ENCODE measurements around the gene FOXN4.

Gene FOXN4

DNA sequence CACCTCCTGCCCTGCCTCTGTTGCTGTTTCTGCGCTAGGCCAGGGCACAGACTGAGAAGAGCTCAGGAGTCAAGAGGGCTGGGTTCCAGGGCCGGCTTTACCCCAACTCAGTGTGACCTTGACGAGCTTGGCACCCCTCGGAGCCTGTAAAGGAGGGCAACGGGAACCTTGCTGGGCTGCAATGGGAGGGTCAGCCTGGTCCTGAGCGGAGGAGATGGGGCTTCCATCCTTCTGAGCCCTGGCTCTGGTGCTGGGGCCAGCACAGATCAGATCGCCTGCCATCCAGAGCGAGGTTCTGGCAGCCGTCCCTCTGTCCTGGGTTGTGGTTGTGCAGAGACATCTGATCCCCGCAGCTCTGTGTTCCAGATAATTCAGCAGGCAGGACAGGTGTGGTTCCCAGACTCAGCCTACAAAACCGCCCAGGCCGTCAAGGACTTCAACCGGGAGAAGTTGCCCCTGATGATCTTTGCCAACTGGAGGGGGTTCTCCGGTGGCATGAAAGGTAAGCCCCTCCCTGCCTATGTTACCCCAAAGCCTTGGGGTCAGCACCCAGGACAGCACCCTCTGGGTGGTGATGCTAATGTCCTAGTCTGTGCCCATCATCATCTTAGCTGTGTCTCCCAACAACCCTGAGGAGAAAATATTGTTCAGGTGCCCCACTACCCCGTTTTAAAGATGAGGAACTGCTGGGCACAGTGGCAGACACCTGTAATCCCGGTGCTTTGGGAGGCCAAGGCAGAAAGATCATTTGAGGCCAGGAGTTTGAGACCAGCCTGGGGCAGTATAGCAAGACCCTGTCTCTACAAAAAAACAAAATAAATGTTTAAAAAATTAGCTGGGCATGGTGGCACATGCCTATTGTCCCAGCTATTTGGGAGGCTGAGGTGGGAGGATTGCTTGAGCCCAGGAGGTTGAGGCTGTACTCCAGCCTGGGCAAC, 50.2 kb downstream of the FOXN4 start:
- DNase-seq (ENCODE audit: low read depth in 2 of 2): no peak

DNA sequence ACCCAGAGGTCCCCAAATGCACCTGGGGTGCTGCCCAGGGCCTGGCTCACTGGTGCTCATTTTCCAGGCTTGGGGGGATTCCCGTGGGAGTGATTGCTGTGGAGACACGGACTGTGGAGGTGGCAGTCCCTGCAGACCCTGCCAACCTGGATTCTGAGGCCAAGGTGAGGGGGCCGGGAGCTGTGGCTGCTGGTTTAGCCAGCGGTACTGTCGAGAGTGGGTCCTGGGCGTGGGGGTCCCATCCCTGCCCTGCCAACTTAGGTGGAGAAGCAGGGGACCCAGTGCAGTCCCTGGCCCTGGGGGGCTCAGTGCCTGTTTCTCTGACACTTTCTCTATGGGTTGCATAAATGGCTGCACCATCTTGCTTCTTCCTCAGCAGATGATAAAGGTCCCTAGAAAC, 50.9 kb downstream of the FOXN4 start:
- DNase-seq (ENCODE audit: low read depth in 2 of 2): no peak

DNA sequence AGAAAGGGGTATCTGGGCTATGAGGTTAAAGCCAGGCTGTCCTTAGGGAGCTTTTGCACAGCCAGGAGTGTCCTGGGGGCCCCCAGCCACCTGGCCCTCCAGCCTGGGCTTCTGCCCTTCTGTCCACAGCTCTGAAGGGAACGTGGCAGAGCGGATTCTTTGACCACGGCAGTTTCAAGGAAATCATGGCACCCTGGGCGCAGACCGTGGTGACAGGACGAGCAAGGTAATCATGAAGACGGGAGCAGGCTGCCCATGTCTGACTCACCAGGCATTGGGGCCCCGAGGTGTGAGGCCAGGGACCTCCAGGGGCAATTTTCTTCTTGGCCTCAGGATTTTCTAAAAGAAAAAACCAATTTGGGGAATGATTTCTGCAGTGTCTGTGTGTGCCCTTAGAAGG, 53.1 kb downstream of the FOXN4 start:
- no peak for DNase-seq (ENCODE audit: low read depth in 2 of 2)

DNA sequence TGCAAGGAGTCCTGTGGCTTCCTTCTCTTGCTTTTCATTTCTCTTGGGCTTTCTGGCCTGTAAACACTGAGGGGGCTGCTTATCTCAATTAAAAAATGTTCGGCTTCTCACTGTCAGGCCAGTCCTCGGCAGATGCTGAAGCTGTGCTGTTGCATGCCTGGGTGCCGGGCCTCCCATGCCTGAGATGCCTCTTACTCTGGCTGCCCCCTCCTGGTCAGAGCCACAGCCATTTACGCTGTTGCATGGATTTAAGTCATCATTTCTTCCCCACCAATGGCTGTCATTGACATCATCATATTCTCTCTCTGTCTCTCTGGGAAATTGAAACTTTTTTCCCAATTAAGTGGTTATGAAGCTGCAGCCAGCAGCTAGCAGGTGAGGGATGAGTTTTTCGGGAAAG, 53.7 kb downstream of the FOXN4 start:
- DNase-seq (ENCODE audit: low read depth in 2 of 2): no peak

DNA sequence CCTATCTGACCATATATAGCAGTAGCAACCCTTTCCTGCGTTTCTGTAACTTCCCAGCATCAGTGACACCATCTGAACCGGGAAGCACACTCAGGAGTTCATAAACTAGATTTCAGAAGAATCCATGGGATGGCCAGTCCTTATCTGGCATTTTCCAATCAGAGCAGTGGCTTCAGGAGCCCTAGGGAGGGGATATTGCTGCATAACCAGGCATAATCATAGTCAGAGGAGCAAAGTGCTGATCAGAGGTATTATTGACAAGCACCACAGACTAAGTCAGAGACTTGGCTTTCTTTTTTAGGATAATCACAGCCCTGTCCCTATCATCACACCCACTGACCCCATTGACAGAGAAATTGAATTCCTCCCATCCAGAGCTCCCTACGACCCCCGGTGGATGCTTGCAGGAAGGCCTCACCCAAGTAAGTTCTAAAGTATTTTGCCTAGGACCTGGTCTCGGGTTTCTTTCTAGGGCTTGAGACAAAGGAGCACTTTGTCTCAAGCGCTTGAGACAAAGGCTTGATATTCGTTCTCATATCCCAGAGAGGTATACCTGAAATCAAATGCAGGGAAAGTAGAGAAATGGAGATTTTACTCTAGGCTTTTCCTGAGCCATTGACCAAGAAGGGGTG, 55.1 kb downstream of the FOXN4 start:
- no peak for DNase-seq (ENCODE audit: low read depth in 2 of 2)

DNA sequence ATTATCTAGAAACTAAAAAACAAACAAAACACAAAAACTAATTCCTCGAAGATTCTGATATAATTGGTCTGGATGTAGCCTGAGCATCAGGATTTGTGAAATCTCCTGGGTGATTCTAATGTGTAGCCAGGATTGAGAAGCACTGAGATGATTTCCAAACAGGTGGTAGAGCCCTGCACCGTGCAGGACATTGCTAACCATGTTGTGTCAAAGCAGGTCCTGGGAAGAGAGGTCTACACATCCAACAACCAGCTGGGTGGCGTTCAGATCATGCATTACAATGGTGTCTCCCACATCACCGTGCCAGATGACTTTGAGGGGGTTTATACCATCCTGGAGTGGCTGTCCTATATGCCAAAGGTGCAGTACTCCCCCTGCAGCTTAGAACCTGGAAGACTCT, 56.3 kb downstream of the FOXN4 start:
- DNase-seq (ENCODE audit: low read depth in 2 of 2): no peak

DNA sequence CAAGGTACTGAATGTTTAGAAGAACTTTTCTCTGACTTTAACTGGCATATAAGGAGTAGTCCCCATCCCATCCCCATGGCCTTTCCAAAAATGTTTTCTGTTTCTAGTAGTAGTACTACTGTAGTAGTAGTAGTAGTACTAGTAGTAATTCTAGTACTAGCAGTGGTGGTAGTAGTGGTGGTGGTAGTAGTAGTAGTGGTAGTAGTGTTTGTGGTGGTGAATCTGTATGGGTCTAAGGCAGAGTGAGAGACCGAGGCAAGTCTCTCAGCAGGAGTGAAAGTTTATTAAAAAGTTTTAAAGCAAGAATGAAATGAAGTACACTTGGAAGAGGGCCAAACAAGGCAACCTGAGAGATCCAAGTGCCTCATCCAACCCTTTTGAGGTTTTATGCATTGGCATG, 58.6 kb downstream of the FOXN4 start:
- no peak for DNase-seq (ENCODE audit: low read depth in 2 of 2)

DNA sequence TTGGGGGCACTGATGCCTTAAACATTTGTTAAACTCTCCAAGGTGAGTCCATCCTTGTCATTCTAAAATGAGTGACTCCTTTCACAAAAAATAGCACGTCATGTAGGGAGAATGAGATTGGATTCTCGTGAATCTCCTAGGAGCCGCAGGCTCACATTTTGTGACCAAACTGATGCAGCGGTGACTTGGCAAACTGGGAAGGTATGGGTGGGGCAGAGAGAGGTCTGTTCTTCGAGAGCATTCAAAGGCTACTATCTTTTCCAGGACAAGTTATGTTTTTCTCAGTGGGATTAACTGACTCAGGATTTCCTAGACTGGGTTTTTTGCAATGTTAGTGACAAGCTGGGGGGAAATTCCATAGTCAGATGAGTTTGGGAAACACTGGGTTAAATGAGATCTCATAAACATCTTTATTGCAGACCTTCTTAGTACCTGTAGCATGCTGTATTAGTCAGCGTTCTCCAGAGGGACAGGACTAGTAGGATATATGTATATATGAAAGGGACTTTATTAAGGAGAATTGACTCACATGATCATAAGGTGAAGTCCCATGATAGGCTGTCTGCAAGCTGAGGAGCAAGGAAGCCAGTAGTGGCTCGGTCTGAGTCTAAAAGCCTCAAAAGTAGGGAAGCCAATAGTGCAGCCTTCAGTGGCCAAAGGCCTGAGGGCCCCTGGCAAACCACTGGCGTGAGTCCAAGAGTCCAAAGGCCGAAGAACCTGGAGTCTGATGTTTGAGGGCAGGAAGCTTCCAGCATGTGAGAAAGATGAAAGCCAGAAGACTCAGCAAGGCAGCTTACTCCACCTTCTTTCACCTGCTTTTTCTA, 61.0 kb downstream of the FOXN4 start:
- no peak for DNase-seq (ENCODE audit: low read depth in 2 of 2)

DNA sequence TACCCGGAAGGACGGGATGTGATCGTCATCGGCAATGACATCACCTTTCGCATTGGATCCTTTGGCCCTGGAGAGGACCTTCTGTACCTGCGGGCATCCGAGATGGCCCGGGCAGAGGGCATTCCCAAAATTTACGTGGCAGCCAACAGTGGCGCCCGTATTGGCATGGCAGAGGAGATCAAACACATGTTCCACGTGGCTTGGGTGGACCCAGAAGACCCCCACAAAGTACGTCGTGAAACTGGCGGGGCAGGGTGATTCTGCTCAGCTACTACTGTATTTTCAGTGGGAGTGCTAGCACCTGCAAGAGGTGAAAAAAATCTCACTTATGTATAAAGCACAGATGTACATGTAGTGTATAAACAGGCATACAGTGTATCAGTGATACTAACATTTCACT, 62.9 kb downstream of the FOXN4 start:
- DNase-seq (ENCODE audit: low read depth in 2 of 2): no peak

DNA sequence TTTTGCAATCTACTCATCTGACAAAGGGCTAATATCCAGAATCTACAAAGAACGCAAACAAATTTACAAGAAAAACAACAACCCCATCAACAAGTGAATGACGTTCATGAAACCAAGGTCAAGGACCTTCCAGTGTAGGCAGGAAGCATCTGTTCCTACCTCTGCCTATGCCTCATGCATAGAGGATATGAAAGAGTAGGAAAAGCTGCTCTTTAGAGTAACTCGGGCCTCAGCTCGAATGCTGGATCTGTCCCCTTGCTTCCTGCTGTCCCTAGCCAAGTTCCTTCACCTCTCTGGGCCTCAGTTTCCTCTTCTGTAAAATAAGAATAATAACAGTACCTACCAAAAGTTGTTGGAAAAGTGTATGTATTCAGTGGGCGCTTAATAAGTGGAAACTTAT, 65.0 kb downstream of the FOXN4 start:
- no peak for DNase-seq (ENCODE audit: low read depth in 2 of 2)

DNA sequence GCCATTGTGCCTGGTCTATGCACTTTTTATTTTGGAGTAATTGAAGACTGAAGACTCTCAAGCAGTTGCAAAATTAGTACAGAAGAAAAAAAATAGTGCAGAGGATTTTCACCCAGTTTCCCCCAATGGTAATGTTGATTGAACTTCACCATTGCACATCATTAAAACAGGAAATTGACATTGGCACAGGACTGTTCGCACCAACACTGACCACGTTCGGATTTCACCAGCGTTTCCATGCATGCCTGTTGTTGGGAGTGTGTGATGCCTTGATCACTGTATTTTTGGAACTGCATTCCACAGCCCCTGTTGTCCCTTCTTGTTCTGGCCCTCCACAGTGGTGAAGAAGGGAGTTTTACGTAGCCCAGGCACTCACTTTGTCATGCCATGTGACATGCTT, 67.1 kb downstream of the FOXN4 start:
- DNase-seq (ENCODE audit: low read depth in 2 of 2): no peak

DNA sequence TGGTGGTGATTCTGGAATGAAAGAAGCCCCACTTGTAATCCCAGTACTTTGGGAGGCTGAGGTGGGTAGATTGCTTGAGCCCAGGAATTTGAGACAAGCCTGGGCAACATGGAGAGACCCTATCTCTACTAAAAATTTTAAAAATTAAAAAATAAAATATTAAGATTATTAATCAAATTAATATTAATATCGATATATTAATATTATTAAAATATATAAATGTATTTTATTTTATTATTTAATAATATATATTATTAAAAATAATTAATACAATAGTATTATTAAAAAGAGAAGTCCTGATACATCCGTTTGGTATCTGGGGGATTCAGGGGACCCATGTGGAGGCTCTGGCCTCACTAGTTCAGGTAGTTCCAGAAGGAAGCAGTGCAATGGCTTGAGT, 68.7 kb downstream of the FOXN4 start:
- DNase-seq (ENCODE audit: low read depth in 2 of 2): no peak

DNA sequence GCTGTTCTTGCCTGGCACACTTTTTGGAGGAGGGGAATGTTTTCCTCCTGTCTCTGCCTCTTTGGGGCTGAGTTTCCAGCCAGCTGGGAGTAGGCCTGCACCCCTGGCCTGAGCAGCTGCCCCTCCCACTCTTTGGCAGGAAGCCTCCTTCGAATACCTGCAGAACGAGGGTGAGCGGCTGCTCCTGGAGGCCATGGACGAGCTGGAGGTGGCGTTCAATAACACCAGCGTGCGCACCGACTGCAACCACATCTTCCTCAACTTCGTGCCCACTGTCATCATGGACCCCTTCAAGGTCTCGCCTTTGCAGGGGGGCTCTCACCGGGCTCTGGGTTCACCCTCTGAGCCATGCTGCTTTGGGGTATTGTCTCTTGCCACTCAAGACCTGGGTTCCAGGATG, 69.4 kb downstream of the FOXN4 start:
- DNase-seq (ENCODE audit: low read depth in 2 of 2): no peak

DNA sequence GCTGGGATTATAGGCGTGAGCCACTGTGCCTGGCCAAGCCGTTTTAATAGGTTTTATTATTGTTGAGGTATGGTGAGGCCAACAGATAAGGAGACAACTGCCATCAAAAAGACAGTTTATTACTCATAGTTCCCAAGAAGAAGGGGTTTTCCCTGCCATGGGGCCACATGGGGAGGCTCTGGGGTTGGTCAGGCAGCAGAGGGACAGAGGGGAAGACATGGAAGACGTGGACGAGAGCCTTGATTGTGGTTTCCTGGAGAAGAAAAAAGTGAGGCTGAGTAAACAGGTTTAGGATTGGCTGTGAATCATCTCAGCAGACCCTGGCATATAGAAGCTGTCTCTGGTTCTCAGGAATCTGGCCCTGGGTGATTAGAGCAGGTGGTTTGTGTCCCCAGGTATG, 69.9 kb downstream of the FOXN4 start:
- DNase-seq (ENCODE audit: low read depth in 2 of 2): no peak

DNA sequence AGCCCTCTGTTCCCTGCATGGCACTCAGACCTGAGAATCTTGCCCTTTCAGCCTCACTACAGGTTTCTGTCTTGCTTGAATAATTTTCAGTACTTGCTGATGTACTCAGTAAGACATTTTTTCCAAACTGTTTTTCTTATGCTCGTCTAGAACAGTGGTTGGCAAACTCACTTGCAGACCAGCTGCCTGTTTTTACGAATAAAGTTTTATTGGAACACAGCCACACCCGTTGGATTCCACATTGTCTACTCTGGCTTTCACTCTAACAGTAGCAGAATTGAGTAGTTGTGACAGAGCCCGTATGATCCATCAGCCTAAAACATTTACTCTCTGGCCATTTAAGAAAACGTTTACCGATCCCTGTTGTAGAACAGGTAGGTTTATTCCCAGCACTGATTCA, 72.8 kb downstream of the FOXN4 start:
- DNase-seq (ENCODE audit: low read depth in 2 of 2): no peak

DNA sequence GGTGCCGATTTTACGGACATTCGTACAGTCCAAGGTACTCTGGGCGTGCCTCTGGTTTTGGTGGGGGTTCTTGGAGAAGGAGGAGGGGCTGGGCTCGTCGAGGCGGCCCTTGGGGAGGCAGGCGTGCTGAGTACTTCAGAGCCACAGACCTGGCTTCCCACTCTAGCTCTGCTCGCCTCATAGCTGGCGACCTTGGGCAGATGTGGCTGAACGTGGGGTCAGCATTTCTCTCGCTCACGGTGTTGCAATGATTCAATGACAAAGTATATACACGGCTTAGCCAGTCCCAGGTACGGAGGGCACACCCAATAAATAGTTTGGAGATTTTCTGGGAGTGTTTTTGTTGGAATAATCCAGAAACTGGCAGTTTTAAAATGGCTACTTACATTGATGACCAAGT, 75.1 kb downstream of the FOXN4 start:
- DNase-seq (ENCODE audit: low read depth in 2 of 2): no peak

DNA sequence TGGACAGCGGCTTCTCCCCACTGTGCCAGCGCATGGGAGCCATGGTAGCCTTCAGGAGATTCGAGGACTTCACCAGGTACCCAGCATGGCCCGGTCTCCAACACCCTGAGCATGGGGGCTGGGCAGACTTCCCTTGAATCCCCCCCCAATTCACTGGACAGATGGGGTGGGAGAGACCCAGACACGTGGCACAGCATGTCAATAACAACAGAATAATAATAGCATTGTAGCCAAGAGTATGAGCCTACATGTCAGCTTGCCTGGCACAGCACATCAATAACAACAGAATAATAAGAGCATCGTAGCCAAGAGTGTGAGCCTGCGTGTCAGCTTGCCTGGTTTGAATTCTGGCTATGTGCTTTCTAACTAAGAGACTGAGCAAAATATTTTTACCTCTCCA, 76.4 kb downstream of the FOXN4 start:
- no peak for DNase-seq (ENCODE audit: low read depth in 2 of 2)

DNA sequence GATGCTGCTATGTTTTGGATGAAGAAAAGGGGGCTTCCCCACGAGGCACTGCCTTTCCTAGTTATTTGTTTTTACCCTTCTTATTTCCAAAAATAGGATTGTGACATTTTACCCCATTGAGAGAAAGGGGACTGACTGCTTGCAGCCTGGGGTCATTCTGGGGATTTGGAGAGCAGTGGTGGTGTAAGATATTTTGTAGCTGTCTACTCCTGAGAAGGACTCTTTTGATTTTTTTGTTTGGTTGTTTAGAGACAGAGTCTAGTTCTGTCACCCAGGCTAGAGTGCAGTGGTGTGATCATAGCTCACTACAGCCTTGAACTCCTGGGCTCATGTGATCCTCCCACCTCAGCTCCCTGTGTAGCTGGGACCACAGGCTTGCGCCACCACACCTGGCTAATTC, 78.9 kb downstream of the FOXN4 start:
- no peak for DNase-seq (ENCODE audit: low read depth in 2 of 2)

DNA sequence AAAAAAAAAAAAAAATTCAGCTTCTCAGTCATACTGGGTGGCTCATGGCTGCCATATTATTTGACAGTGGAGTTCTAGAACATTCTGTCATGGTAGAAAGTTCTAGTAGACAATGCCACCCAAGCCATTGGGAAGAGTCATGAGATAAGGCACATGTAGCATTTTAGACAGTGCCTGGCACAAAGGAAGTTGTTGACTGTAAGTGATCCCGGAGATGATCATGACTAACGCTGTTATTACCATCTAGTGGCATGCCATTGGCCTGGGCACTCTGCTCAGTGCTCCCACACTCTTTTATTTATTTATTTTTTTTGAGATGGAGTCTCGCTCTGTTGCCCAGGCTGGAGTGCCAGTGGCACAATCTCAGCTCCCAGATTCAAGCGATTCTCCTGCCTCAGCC, 80.4 kb downstream of the FOXN4 start:
- no peak for DNase-seq (ENCODE audit: low read depth in 2 of 2)

Measured in stimulated activated CD4-positive, alpha-beta T cell treated with anti-CD3 and anti-CD28 coated beads, Interleukin-1b, Interleukin-23, amount 100 ng/mL, for 4 hours (primary cell).